Erythroblast (primary cell): ENCODE results near the gene SLC24A3.

Source experiments
- GATA1 ChIP-seq: IDR thresholded peaks from 2 replicates; pipeline ENCODE4 v1.6.1; 2011; ENCODE audit warnings: low read depth, mild to moderate bottlenecking, control low read depth, low read length, moderate library complexity
- POLR2A ChIP-seq: IDR thresholded peaks from 2 replicates; pipeline ENCODE4 v1.6.1; 2011; ENCODE audit warnings: mild to moderate bottlenecking, low read length

- TF ChIP-seq POLR2A (no peak), GATA1 (no peak)
Observed at GRCh38 chr20:19404826-19405225, 192.4 kb downstream of the SLC24A3 start.
